Natural killer cell (primary cell): Measurements from ENCODE around the gene DNAAF3. TPM values are rescaled to one million over a fixed set of nuclear protein-coding genes. Genes with fewer than 3 reads are reported as not detected.
"Not testable (repeated sequence)": the region's sequence is repeated elsewhere in the genome, so short reads cannot be mapped to it uniquely, and the experiment has no call there.

ENCODE experiments used
- ATAC-seq, 3 donors: fragments of 150-1000 bp in 2 of 3; fragments of 200-7000 bp in 1 of 3; cut with Tn5 transposase; 1 replicate in 1 of 3; 2 replicates in 2 of 3; pipeline ENCODE4 v1.10.0; 2021; ENCODE audit warnings: mild to moderate bottlenecking in 2 of 3, moderate library complexity in 2 of 3
- DNase-seq, 2 donors: peaks; one replicate each; pipeline versions ENCODE4 v3.0.0 to v3.0.0-alpha.2; 2013 to 2021; ENCODE audit warnings: mixed read lengths in 1 of 2
- H3K27ac ChIP-seq: one replicate; pipeline ENCODE4 v1.5.1; 2013; ENCODE audit warnings: mild to moderate bottlenecking, low read length
- H3K27me3 ChIP-seq: one replicate; pipeline ENCODE4 v1.6.1; 2013; ENCODE audit warnings: low read length; ENCODE audit not compliant: control insufficient read depth, insufficient read depth
- H3K36me3 ChIP-seq: one replicate; pipeline ENCODE4 v1.6.1; 2013; ENCODE audit warnings: low read length; ENCODE audit not compliant: control insufficient read depth, insufficient read depth
- H3K4me1 ChIP-seq: one replicate; pipeline ENCODE4 v1.6.1; 2013; ENCODE audit warnings: low read length; ENCODE audit not compliant: control insufficient read depth, insufficient read depth
- H3K4me3 ChIP-seq: one replicate; pipeline ENCODE4 v1.5.1; 2013; ENCODE audit warnings: low read length
- H3K9me3 ChIP-seq: one replicate; pipeline ENCODE4 v1.6.1; 2013; ENCODE audit warnings: low read length; ENCODE audit not compliant: control insufficient read depth, insufficient read depth
- H3K27ac Mint-ChIP-seq, 2 donors: one replicate each; pipeline ENCODE4 v1.8.0; 2022; ENCODE audit warnings: mild to moderate bottlenecking in 2 of 2, mixed read lengths in 2 of 2, moderate library complexity in 1 of 2
- H3K27me3 Mint-ChIP-seq, 2 donors: one replicate each; pipeline ENCODE4 v1.8.0; 2022; ENCODE audit warnings: low read depth in 2 of 2, mixed read lengths in 2 of 2
- H3K36me3 Mint-ChIP-seq: one replicate; pipeline ENCODE4 v1.8.0; 2022; ENCODE audit warnings: mixed read lengths
- H3K4me1 Mint-ChIP-seq, 2 donors: one replicate each; pipeline ENCODE4 v1.8.0; 2022; ENCODE audit warnings: mixed read lengths in 2 of 2
- H3K4me3 Mint-ChIP-seq: one replicate; pipeline ENCODE4 v1.8.0; 2022; ENCODE audit warnings: mild to moderate bottlenecking, moderate library complexity, mixed read lengths
- H3K9me3 Mint-ChIP-seq, 2 donors: one replicate each; pipeline ENCODE4 v1.8.0; 2022; ENCODE audit warnings: mixed read lengths in 2 of 2
- WGBS: methylation state at CpG from one replicate; pipeline ENCODE4 v1.1.7; 2013; ENCODE audit warnings: missing lambda C conversion rate; ENCODE audit not compliant: insufficient coverage; 5-methylcytosine and 5-hydroxymethylcytosine counted together
- intact Hi-C: fragments of 100-400 bp; cut with micrococcal nuclease; formaldehyde crosslinking; loops from one replicate; pipeline ENCODE4 v1.14.2; 2022
- total RNA-seq, 4 donors: library from RNA; stranded (reverse); fragments of 120-200 nt in 1 of 4; gene quantifications; one replicate each; pipeline versions ENCODE4 v1.2.3 to v1.2.4, GENCODE V29; 2013 to 2022
- TF ChIP-seq, protein P1 (sequence below): fragments of 200-600 bp; IDR thresholded peaks from one replicate; pipeline ENCODE4 v1.8.0; 2022; ENCODE audit warnings: antibody characterized with exemption

Gene DNAAF3
- total RNA-seq, 3 donors from 2014 or later (not counting 1 experiment from before 2014, with no cell fraction given), result not detected

DNA sequence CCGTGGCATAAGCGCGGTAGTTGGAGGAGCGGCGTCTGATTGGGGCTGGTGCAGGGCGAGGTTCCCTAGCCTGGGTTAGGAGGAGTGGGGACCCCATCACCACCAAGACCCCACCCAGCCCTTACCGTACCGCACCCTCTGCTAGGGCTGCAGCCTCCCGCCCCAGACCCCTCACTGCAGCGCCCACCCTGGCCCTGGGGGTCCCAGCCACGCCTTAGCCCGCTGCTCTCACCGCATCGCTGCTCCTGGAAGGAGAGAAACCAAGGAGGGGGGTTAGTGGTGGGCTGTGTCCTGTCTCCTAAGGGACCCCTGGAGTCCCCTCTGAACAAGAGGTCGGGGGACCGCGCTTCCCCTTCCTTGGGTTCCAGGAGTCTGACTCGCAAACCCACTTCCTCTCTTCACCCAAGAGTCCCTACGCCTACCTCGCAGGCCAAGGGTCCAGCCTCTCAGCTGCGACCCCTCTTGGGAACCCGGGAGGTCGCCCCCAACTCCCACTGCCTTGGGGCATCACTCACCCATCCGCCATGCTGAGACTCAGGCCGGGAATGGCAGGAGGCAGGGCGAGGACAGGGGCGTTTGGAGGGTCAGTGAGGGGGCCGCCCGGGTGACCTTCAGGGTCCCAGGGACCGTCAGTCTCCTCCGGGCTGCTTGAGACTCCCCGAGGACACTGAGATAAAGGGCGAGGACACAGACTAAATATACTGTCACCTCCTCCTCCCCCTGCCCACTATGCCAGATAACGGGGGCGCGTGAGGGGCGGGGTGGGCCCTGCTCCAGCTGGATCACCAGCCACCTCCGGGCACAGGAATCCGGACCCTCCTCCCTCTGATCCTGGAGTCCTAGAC, 9.1 kb downstream of the DNAAF3 start, which contains the start of gene TNNI3:
TSS of gene TNNI3 (minus strand) at position 669 of the 845 bp plus-strand sequence. CDS start at position 526, 143 bp downstream.
- TF ChIP-seq, protein P1, sequence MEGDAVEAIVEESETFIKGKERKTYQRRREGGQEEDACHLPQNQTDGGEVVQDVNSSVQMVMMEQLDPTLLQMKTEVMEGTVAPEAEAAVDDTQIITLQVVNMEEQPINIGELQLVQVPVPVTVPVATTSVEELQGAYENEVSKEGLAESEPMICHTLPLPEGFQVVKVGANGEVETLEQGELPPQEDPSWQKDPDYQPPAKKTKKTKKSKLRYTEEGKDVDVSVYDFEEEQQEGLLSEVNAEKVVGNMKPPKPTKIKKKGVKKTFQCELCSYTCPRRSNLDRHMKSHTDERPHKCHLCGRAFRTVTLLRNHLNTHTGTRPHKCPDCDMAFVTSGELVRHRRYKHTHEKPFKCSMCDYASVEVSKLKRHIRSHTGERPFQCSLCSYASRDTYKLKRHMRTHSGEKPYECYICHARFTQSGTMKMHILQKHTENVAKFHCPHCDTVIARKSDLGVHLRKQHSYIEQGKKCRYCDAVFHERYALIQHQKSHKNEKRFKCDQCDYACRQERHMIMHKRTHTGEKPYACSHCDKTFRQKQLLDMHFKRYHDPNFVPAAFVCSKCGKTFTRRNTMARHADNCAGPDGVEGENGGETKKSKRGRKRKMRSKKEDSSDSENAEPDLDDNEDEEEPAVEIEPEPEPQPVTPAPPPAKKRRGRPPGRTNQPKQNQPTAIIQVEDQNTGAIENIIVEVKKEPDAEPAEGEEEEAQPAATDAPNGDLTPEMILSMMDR, result no peak
- intact Hi-C loops, result loop anchor here (10.0 kb wide), 1 partner anchor 502 kb away; no protein-coding TSS in a partner anchor
- Mint-ChIP-seq H3K4me3 (no peak within 1 kb of the TSS), H3K27ac (peak within 1 kb of the TSS in 1 of 2 donors; percentile 53), H3K4me1 (peaks cover 8 to 33% of the 10 kb centered on the region in 2 donors), H3K36me3 (no peaks in the 10 kb centered on the region), H3K9me3 (peaks cover under 1 to 1% of the 10 kb centered on the region in 2 donors), H3K27me3 (peaks cover 8 to 22% of the 10 kb centered on the region in 2 donors)
- Histone ChIP-seq H3K4me3 (no peak within 1 kb of the TSS), H3K9me3 (no peaks in the 10 kb centered on the region), H3K4me1 (peaks cover 22% of the 10 kb centered on the region), H3K27me3 (peaks cover 30% of the 10 kb centered on the region), H3K27ac (no peak within 1 kb of the TSS), H3K36me3 (no peaks in the 10 kb centered on the region)
- WGBS, result 44% methylated on average over 39 of the region's 39 CpGs
- ATAC-seq (no peak), DNase-seq (no peak)

- H3K27ac ChIP-seq, result no peak overlapping the region
- Mint-ChIP-seq H3K9me3 (peaks cover 5 to 6% of the 10 kb centered on the region in 2 donors), H3K4me3 (no peak overlapping the region), H3K27me3 (peaks cover 8 to 21% of the 10 kb centered on the region in 2 donors), H3K36me3 (no peaks in the 10 kb centered on the region), H3K4me1 (peaks cover 16 to 40% of the 10 kb centered on the region in 2 donors), H3K27ac (no peak overlapping the region)
- TF ChIP-seq, protein P1, result no peak
- H3K9me3 ChIP-seq, result peaks cover 7% of the 10 kb centered on the region
- H3K4me1 ChIP-seq, result peaks cover 28% of the 10 kb centered on the region
- WGBS, result 10% methylated on average over 52 of the region's 52 CpGs
- intact Hi-C loops, result loop anchor here (10.0 kb wide), 1 partner anchor 502 kb away; no protein-coding TSS in a partner anchor
- ATAC-seq, result peak in 2 of 3 donors; percentile 21
- H3K27me3 ChIP-seq, result peaks cover 27% of the 10 kb centered on the region
- DNase-seq, result peak in 1 of 2 donors; percentile 56
- no peaks in the 10 kb centered on the region for H3K36me3 ChIP-seq
- no peak overlapping the region for H3K4me3 ChIP-seq
These were observed 10.0 kb downstream of the DNAAF3 start for GRCh38 chr19:55156202-55157063.

- H3K27me3 Mint-ChIP-seq, result peaks cover 8 to 21% of the 10 kb centered on the region in 2 donors
- H3K4me3 ChIP-seq, H3K27ac ChIP-seq, H3K4me3 Mint-ChIP-seq, H3K36me3 ChIP-seq, H3K9me3 ChIP-seq, H3K9me3 Mint-ChIP-seq, H3K36me3 Mint-ChIP-seq, DNase-seq, H3K27ac Mint-ChIP-seq, ATAC-seq: not testable (repeated sequence)
- Histone ChIP-seq H3K27me3 (peaks cover 22% of the 10 kb centered on the region), H3K4me1 (peaks cover 24% of the 10 kb centered on the region)
- peaks cover 17 to 39% of the 10 kb centered on the region in 2 donors for H3K4me1 Mint-ChIP-seq
- intact Hi-C loops, result loop anchor here (10.0 kb wide), 1 partner anchor 501 kb away; no protein-coding TSS in a partner anchor
- 4% methylated on average over 5 of the region's 5 CpGs for WGBS
These were observed 10.6 kb downstream of the DNAAF3 start for GRCh38 chr19:55155784-55156183.
